ENCODE data around the gene PLEKHH1. TPM values are rescaled to one million over a fixed set of nuclear protein-coding genes. Genes with fewer than 3 reads are reported as not detected.

The PLEKHH1 gene
- total RNA-seq, 1 donor from 2014 or later = 3.7 TPM

DNA sequence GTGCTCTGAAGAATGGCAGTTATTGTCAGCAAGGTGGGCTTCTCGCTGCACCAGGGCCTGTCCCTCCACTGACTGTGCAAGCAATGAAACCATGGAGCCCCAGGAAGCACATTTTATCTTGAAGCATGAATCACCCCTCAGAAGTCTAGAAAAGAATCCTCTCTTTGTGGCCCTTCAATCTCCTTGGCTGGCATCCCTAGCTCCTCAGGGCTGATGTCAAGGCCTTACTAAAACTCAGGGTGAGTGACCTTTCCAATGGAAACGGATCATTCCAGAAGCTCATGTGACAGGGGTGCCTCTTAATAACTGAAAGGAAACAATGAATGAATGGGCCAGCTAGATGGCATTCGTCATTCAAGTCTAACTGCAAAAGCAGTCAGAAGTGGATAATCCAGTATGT is 22.3 kb upstream of the PLEKHH1 start:
- Histone ChIP-seq H3K9me3 (replicated peaks) (no peaks in the 10 kb centered on the region), H3K4me3 (no peak overlapping the region), H3K27me3 (ENCODE audit: low read depth) (no peaks in the 10 kb centered on the region), H3K27ac (replicated peaks) (no peak overlapping the region), H3K36me3 (no peaks in the 10 kb centered on the region), H3K4me1 (peaks cover 20% of the 10 kb centered on the region)
- intact Hi-C loops (cut with micrococcal nuclease) = no loop called here
- no peak for DNase-seq
- TF ChIP-seq, protein P1, sequence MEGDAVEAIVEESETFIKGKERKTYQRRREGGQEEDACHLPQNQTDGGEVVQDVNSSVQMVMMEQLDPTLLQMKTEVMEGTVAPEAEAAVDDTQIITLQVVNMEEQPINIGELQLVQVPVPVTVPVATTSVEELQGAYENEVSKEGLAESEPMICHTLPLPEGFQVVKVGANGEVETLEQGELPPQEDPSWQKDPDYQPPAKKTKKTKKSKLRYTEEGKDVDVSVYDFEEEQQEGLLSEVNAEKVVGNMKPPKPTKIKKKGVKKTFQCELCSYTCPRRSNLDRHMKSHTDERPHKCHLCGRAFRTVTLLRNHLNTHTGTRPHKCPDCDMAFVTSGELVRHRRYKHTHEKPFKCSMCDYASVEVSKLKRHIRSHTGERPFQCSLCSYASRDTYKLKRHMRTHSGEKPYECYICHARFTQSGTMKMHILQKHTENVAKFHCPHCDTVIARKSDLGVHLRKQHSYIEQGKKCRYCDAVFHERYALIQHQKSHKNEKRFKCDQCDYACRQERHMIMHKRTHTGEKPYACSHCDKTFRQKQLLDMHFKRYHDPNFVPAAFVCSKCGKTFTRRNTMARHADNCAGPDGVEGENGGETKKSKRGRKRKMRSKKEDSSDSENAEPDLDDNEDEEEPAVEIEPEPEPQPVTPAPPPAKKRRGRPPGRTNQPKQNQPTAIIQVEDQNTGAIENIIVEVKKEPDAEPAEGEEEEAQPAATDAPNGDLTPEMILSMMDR (IDR thresholded peaks at IDR 0.05; ENCODE audit: borderline replicate concordance) = no peak

DNA sequence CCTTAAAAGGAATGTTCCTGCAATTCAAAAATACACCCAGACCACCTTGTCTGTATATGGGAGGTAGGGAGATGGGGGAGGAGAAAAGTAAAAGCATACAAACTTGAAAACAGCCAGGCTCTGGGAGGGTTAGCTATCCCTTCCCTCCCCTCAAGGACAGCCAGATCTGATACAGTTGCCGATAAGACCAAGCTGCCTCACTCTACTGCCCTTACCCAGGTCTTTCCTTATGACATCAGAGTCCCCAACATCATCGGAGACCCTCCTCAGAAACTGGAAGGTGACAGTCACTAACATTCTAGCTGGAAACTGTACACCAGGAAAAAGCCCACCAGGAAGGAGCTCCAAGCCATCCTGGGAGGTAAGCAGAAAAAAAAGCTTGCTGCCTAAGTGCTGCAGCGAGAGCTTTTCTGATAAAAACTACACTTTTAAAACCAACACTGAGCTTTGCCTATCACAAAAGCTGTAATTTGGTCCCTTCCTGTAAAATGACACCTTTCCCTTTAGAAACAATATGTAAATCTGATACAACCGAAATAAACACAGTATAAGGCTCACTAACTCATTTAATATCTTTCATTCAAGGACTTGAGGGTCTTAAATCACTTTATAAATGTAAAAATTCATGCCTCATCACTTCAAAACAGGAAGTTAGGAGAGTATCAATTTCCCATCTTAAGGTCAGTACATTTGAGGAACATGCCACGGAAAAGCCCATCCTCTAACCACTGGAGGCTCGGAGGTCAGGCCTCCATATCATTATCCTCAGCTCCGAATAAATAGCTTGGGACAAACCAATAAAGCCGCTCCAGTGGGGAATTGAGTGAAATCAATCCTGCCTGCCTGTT is 20.4 kb upstream of the PLEKHH1 start:
- no peak for DNase-seq
- TF ChIP-seq, protein P1 (IDR thresholded peaks at IDR 0.05; ENCODE audit: borderline replicate concordance) = no peak
- no peak overlapping the region for H3K4me3 ChIP-seq
- no peaks in the 10 kb centered on the region for H3K27me3 ChIP-seq (ENCODE audit: low read depth)
- H3K9me3 ChIP-seq (replicated peaks) = no peaks in the 10 kb centered on the region
- H3K27ac ChIP-seq (replicated peaks) = no peak overlapping the region
- intact Hi-C loops (cut with micrococcal nuclease) = no loop called here
- no peaks in the 10 kb centered on the region for H3K36me3 ChIP-seq
- H3K4me1 ChIP-seq = peaks cover 24% of the 10 kb centered on the region

DNA sequence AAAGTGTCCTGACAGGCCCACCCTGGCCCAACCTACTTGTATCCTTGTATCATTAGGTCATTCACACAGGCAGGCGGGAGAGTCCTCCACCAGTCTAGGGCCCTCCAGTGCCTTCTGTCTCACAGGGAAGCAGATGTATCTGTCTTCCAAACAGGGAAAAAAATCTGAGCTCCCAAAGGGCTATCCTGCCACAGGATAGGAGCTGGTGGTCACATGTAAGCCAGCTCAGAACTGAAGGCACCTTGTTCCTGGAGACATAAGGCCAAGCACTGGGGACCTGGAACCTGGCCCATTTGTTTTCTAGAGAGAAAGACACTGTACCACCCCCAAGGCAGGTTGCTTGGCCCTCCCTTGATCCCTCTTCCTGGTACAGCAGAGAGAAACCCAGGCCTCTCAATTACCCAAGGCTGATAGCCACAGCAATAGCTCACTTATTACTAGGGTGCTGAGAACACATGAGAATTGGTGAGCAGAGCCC is 19.4 kb upstream of the PLEKHH1 start:
- Histone ChIP-seq H3K4me1 (peaks cover 24% of the 10 kb centered on the region), H3K9me3 (replicated peaks) (no peaks in the 10 kb centered on the region), H3K36me3 (no peaks in the 10 kb centered on the region), H3K27ac (replicated peaks) (no peak overlapping the region), H3K27me3 (ENCODE audit: low read depth) (peaks cover 7% of the 10 kb centered on the region), H3K4me3 (peak overlapping the region; percentile 86)
- intact Hi-C loops (cut with micrococcal nuclease) = no loop called here
- TF ChIP-seq, protein P1 (IDR thresholded peaks at IDR 0.05; ENCODE audit: borderline replicate concordance) = no peak
- DNase-seq = no peak

DNA sequence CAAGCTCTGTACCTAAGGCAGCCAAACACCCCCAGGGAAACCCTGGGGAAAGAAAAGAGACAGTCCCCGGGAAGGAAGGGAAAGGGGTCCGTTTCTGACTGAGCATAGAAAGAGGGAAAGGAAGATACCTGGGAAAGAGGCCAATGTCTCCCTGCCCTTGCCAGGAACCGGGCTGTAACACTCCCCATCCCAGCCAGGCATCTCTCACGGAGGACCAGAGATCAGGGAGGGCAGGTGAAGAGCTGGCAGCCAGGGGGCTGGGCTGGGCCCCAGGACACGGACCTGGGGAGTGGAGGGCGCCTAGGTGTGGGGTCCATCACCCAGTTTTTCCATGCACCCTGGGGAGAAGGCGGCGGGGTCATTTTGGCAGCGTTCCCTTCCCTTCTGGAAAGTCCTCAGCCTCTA is 18.9 kb upstream of the PLEKHH1 start:
- DNase-seq = no peak
- peak overlapping the region; percentile 86 for H3K4me3 ChIP-seq
- no peaks in the 10 kb centered on the region for H3K9me3 ChIP-seq (replicated peaks)
- H3K4me1 ChIP-seq = peaks cover 24% of the 10 kb centered on the region
- H3K27ac ChIP-seq (replicated peaks) = peak overlapping the region; percentile 50
- no peaks in the 10 kb centered on the region for H3K36me3 ChIP-seq
- peaks cover 13% of the 10 kb centered on the region for H3K27me3 ChIP-seq (ENCODE audit: low read depth)
- intact Hi-C loops (cut with micrococcal nuclease) = no loop called here
- TF ChIP-seq, protein P1 (IDR thresholded peaks at IDR 0.05; ENCODE audit: borderline replicate concordance) = no peak

DNA sequence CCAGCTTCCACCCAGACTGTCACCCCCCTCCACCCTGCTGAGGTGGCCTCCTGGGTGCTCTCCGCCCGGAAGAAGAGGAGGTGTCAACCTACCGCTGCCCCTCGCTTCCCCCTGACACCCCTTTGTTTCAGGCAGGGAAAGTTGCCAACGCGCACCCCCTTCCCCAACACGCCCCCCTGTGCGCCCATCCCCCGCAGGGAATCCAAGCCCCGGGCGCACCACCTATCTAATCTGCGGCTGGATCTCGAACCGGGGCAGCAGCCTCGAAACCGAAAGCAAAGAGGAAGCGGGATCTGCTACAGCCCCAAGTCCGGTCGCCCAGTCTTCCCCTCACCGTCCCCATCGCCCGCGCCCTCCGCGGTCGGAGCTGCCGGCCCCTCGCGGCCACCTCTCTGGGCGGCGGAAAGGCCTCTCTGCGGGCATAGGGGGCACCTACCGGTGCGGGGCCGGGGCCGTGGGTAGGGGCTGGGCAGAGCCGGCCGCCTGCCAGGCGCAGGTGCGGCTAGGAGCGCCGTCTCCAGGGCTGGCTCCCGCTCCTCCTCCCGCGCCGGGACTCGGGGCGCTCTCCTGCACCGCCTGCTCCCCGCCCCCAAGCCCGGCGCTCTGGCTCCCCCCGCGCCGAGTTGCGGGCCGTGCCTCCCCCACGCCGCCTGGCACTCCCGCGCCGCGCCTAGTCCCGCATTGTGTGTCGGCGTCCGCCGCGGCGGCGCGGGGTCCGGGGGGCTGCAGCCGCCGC is 18.3 kb upstream of the PLEKHH1 start:
- intact Hi-C loops (cut with micrococcal nuclease) = no loop called here
- Histone ChIP-seq H3K4me3 (peak overlapping the region; percentile 86), H3K27ac (replicated peaks) (peak overlapping the region; percentile 50), H3K27me3 (ENCODE audit: low read depth) (peaks cover 19% of the 10 kb centered on the region), H3K9me3 (replicated peaks) (no peaks in the 10 kb centered on the region), H3K4me1 (peaks cover 24% of the 10 kb centered on the region), H3K36me3 (no peaks in the 10 kb centered on the region)
- TF ChIP-seq, protein P1 (IDR thresholded peaks at IDR 0.05; ENCODE audit: borderline replicate concordance) = no peak
- peak; percentile 36 for DNase-seq

Measured in left ventricle myocardium inferior (tissue), 1 donor.